CD4-positive, alpha-beta T cell treated with Interleukin-6 at 100 ng/mL for 8 hours (primary cell): ENCODE results near the gene GPX3.

Experiments used
- DNase-seq: peaks from one replicate; pipeline ENCODE4 v3.0.0-alpha.2; 2020; ENCODE audit warnings: mixed read lengths, low spot score

GPX3 gene

DNA sequence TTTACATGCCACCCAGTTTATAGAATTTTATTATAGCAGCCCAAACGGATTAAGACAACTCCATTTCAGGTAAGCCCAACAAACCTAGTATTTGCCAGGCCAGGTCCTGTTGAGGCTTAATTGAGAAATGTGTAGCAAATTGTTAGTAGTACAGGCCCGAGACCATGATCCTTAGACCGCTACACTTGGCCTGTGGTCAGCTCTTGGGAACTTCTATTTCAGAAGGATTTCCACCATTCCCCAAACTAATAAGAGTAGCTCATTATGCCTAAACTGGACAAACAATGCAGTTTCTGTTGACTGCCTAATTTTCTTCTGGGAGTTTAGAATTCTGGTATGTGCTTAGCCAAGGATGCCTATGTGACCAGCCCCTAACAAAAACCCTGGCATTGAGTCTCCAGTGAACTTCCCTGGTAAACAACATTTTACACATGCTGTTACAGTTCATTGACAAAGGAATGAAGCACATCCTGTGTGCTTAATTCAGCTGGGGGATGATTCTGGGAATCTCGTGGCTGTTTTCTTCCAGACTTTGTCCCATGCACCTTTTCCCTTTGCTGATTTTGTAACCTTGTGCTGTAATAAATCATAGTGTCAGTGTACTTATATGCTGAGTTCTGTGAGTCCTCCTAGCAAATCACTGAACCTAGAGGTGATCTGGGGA lies 5.6 kb upstream of the GPX3 start:
- DNase-seq: no peak

DNA sequence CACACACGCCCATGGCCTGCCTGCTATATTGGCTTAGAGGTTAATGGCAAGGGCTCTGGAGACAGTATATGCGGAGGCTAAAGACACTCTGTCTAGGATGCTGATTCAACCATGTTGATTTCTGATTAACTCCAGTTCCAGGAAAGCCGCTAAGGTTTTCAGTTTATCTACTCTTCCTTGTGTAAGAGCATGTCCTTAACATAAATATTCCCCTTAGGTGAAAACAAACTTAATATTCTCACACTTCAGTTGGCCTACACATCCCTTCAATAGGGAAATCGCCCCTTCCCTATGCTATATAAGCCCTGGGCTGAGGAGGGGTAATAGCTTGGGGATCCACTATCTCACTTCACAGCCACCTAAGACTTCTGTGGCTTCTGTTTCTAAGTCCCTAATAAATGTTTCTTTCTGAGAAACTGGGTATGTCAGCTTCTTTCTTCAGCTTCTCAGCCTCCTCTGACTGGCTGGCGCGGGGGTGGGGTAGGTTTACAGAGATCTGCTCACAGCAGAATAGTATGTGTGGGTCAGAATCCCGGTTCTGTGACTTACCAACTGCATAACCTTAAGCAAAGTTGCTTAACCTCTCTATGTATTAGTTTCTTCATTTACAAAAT lies 4.3 kb upstream of the GPX3 start:
- DNase-seq: no peak

DNA sequence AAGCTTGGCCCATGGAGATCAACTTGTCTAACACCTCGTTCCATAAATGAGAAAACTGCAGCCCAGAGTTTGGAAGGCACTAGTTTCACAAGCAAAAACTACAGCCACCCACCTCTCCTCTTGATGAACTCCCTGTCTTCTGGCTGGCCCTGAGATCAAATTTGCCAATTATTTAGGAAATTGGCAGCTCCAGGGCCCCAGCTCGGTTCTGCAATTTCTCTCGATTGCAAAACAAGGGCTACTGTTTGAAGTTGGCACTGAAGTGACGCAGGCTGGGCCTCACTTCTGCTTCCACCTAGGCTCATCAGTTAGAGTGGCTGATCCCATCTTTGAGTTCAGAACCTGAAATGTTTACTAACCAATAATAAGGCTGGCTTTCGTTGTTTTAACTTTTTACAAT lies 3.7 kb upstream of the GPX3 start:
- no peak for DNase-seq

DNA sequence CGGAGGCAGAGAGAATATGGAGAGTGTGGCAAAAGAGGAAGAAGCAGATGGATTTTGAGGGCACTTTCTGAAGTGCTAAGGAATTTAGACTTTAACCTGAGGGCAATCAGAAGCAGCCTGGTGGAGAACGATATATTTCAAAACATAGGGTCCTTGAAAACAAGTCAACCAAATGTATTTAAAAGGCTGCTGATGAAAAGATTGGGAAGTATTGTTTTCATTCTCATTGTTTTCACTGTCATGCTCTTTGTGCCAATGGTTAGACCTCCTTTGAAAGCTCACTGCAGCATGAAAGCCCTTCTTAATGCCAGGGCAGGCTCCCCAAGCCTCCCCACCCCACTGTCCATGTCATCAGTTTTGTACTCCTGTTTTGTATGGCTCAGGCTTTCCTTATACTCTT lies 2.5 kb upstream of the GPX3 start:
- DNase-seq: no peak

DNA sequence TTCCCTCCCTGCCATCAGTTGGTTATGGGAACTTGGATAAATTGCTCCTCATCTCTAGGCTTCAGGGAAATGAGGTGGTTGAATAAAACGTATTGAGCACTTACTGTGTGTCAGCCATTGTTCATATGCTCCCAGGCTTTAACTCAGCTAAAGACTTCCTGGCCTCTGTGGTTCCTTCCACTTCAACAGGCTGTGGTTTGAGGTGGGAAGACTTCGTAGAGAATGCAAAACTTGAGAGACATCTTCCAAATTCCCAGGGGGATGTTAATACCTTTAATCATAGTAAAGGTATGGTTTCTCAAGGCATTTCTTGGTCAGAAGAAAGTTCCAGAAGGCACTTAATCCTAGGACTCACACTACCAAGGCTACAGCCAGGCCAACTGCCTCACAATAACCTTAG lies 1.5 kb upstream of the GPX3 start:
- DNase-seq: no peak

DNA sequence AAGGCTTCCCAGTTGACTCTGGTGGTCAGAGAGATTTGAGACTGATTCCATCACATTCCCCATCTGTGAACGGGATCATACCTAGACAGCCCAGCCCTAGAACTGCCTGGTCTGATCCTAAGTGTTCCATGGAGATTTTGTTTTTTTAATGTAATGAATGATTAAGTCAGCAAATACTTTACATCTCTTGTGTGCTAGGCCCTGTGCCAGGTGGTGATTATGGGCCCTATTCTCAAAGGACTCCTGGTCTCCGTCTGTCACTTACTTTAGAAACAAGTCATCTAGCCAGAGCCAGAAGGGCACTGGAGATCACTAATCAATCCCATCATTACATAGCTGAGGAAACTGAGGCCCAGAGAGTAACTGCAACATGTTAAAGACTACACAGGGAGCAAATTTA lies 1.1 kb upstream of the GPX3 start:
- DNase-seq: no peak

DNA sequence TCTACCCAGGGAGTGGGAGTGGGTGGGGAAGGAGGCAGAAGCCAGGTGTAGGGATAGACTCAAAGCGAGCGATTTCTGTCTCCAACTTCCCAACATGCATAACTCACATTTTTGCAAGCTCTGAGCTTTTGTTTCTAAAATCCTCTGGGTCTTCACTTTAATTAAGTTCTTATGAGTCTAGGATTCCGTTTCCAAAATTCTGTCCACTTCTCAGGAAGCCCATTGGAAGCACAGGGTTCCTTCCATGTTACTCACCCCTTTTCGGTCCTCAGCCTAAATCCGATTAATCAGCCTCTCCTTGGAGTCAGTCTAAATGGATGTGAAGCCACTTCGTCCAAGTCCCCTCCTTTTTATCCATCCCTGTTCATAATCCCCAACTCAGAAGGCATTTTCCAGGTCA lies 1.4 kb downstream of the GPX3 start:
- DNase-seq: no peak

DNA sequence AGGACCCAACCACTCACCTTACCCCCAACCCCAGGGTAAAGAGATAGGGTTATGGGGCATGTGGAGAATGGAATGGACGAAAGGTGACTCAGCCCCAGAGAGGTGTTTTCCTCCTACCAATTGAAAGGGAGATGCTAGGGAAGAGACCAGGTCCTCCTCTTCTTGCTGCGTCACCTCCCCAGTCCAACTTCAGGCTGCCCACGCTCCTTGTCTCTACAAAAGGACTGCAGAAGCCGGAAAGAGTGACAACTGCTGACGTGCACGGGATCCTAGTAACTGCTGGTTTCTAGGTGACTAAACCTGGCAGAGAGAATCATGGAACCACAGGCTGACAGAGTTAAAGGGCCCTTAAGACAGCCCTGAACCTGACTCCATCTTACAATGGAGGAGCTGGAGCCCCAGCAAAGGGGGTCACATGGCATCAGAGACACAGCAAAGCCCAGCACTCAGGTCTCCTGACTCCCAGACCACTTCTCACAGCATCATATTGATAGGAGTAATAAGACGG lies 2.2 kb downstream of the GPX3 start:
- no peak for DNase-seq

DNA sequence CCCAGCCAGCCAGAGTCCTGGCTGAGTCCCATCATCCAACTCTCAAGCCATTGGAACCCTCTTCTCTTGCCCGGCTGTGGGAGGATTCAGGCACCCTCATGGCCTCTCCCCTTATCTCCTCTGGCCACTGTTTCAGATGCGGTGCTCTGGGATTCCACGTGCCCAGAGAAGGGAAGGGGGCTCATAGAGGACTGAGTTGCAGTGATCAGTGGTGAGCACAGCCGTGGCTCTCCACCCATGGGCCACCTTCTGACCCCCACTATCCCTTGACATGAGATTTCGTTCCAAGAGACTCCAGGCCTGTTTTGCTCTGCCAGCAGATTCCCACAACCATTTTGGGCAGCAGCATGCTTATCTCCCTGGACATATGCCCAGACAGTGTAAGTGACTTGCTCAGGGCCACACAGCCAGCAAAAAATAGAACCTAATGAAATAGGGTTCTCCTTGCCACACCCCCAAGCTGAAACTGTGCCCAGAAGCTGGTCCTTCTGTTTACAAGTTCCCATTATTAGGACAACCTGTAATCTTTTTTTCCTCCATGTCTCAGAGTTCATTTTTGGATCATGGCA lies 2.7 kb downstream of the GPX3 start:
- no peak for DNase-seq

DNA sequence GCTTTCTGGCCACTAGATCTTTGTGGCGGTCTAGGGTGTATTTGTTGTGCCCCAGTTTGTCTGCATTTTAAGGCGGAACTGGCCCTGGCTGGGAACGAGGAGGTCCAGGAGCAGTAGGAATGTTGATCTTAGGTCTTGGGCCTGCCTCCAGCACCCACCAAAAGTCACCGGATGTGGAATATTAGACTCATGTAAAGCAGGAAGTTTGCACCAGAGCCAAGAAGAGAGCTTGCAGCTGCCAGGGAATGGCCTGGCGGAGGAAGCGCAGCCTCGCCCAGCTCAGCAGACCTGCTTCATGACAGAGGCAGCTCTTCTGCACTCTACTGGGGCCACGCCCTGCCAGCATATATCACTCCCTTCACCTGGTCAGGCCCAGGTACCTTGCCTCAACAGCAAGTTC lies 3.3 kb downstream of the GPX3 start:
- no peak for DNase-seq

DNA sequence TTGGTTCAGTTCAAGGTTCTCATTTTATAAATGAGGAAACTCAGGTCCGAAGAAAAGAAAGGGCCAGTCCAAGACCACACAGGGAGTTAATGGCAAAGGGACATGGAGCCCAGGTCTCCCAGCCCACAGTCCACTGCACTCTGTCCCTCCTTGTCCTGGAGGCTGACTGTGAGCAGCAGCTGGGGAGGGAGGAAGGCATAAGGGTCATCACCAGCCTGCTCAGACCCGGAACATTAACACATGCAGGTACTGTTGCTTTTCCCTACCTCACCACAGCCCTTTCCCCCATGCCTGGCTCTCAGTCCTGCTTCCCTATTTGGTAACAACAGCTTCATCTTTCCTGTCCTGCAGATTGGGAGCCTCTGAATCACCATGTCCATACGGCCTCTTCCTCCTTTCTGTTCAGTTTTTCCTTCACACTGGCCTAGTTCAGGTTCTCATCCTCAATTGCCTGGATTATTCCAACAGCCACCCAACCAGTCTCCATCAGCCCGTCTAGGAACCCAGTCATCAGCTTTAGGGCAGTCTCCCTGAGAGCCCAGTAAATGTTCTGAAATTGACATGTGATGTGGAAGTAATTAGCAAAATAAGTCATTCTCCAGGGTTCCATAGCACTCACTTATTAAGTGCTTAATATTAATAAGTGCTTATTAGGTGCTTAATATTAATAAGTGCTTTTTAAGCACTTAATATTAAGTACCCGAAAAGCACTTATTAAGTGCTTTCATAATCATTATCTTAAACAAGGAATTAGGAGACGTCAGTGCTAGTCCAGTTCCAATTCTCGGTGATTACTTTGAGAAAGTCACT lies 4.3 kb downstream of the GPX3 start:
- DNase-seq: no peak

DNA sequence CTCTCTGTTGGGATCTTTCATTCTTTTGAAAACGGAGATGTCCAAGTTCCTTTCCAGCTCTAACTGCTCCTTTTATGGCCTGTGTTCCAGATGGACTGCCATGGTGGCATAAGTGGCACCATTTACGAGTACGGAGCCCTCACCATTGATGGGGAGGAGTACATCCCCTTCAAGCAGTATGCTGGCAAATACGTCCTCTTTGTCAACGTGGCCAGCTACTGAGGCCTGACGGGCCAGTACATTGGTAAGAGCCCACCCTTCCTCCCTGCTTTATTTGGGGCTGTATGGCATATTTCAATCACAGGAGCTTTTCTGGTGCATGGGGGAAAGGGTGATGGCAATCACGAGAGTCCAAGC lies 4.8 kb downstream of the GPX3 start:
- DNase-seq: no peak

DNA sequence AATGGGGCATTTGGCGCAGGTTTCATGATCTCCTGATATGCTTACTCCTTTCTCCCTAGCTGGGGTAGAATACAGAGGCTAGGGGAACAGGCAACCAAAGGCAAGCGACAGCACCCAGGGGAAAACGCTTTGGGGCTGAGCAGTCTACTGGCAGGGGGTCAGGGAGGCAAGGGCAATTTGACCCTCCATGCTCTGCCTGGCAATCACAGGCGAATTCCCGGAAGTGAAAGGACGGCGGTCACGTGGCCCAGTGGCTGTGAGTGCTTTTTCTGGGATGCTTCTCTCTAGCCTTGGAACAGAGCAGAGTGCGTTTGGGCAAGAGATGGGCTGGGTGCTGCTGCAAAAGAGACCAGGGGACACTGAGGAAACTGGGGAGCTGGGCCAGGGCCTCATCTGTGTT lies 5.7 kb downstream of the GPX3 start:
- no peak for DNase-seq

DNA sequence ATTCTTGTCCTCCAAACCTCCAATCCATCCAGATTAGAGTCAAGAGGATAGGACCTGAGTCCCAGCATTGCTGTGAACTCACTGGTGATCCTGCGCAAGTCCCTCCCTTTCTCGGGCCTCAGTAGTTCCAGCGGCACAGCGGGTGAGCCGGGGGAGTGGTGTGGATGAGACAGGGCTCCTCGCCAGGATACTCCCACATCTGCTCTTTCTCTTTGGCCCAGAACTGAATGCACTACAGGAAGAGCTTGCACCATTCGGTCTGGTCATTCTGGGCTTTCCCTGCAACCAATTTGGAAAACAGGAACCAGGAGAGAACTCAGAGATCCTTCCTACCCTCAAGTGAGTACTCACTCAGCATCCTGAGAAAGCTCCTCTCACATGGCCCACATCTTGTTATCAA lies 6.3 kb downstream of the GPX3 start:
- DNase-seq: no peak

DNA sequence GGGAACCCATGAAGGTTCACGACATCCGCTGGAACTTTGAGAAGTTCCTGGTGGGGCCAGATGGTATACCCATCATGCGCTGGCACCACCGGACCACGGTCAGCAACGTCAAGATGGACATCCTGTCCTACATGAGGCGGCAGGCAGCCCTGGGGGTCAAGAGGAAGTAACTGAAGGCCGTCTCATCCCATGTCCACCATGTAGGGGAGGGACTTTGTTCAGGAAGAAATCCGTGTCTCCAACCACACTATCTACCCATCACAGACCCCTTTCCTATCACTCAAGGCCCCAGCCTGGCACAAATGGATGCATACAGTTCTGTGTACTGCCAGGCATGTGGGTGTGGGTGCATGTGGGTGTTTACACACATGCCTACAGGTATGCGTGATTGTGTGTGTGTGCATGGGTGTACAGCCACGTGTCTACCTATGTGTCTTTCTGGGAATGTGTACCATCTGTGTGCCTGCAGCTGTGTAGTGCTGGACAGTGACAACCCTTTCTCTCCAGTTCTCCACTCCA lies 7.6 kb downstream of the GPX3 start:
- DNase-seq: no peak

DNA sequence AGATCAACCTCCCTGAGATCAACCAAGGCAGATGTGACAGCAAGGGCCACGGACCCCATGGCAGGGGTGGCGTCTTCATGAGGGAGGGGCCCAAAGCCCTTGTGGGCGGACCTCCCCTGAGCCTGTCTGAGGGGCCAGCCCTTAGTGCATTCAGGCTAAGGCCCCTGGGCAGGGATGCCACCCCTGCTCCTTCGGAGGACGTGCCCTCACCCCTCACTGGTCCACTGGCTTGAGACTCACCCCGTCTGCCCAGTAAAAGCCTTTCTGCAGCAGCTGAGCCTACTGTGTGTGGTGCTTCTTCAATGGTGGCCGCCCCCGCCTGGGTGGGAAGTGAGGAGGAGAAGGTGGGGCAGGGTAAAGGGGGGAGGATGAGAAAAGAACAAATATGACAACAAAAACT lies 8.3 kb downstream of the GPX3 start:
- no peak for DNase-seq

DNA sequence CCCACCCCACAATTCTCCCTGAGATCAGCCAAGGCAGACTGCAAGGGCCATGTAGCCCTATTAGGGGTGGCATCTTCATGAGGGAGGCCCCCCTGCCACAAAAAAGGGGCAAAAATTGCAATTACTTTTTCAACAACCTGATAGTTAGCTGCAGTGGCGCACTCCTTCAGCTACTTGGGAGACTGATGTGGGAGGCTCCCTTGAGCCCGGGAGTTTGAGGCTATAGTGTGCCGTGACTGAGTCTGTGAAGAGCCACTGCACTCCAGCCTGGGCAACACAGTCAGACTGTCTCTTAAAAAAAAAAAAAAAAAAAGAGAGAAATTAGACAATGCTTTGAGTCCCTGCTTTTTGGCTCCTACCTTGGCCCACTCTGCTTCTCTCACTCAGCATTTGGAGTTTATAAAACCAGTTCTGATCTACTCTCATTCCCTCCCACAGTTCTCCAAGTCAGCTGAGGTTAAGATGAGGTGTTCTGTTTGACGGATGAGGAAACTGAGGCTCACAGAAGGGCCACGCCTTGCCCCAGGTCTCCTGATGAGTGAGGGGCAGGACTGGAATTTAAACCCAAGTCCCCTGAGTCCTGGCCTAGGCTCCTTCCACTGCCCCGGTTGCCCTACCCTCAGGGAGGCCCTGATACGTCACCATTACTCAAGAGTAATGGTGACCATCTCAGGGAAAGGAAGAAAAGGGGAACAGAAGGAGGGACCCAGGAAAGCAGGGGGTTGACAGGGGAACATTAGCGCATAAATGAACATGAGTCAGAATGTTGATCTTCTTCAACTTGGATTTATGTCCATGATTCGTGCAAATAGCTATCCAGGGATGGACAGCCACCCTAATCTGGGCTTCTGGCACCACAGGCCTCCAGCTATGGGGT lies 9.0 kb downstream of the GPX3 start:
- DNase-seq: no peak

DNA sequence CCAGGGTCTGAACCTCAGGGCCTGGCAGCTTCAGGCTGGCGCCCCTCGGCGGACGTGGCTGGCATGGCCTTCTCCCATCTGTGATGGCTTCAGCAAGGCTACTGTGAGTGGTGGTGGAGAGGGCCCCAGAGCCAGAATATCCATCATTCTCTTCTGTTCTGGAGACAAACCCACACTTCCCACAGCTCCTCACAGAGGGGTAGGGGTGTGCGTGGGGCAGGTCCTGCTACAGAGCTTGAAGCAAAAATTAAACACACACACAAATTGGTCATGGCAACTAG lies 9.6 kb downstream of the GPX3 start:
- DNase-seq: no peak

DNA sequence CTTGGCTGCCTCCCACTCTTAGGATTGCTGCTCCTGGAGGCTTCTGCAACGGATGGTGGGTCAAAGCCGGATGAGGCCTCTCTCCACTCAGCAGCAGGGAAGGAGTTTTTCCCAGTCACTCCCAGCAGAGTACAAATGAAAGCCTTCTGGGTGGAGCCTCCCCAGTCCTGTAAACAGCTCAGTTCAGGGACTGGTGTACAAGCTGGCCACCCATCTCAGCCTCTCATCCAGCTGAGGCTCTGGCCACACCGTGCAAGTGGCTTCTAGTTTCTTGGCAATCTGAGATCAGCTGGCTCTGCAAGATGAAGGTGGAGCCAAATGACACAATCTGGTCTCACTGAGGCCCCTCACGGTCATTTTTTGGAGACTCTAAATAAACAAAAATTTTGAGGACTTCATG lies 10.0 kb downstream of the GPX3 start:
- no peak for DNase-seq

DNA sequence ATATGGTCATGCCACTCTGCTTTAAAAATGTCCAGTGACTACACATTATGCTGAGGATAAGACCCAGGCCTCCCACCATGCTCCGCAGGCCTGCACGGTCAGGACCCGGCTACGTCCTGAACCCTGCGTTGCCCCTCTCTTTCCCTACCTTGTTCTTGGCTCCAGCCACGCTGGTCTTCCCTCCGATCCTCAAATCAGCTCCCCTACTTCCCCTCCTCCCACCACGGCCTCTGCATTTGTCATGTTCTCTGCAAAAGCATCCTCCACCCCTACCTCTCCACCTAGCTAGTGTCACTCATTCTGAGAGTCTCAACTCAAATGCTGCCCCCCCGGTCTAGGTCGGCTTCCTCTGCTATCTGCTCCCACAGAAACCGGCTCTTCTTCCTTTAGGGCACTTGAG lies 11.2 kb downstream of the GPX3 start:
- DNase-seq: no peak

DNA sequence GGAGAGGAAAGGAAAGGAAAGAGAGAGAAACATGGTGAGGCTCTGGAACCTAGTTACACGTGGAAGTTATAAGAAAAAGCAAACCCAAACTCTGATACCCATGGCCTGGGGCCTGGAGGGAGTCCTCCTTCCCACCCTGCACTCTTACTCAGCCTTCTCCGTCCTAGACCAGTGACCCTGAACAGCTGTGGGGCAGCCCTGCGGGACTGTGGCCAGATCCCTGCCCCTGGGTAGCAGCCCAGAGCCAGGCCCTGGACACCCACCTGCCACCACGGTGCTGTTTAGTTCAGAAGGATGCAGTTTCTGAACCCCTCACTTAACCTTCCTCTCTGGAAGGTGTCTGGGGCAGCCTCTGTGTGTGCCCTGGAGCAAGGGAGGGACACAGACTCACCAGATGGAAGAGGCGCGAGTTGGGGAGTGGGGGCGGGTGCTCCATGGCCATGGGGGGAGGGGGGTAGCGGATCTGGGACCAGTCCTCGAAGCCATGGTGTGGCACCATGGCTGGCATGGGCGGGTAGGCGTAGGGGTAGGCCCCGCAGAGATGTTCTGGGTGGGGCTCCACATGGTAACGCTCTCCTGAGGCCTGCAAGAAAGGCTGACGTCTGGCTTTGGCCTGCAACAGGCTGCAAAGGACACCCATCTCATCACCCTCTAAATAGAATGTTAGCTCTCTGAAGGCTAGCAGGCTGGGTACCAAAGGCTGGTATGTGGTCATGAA lies 13.0 kb downstream of the GPX3 start:
- no peak for DNase-seq
